GM18873 (cell line): ENCODE measurements around the gene TRPV5.
"Not testable (repeated sequence)": the region's sequence is repeated elsewhere in the genome, so short reads cannot be mapped to it uniquely, and the experiment has no call there.

ENCODE experiments used
- ATAC-seq: cut with Tn5 transposase; IDR thresholded peaks from one replicate; pipeline ENCODE4 v1.9.1; 2021; ENCODE audit warnings: mild to moderate bottlenecking, moderate library complexity, moderate number of reproducible peaks; ENCODE audit not compliant: unreplicated experiment, low FRiP score

Gene TRPV5

DNA sequence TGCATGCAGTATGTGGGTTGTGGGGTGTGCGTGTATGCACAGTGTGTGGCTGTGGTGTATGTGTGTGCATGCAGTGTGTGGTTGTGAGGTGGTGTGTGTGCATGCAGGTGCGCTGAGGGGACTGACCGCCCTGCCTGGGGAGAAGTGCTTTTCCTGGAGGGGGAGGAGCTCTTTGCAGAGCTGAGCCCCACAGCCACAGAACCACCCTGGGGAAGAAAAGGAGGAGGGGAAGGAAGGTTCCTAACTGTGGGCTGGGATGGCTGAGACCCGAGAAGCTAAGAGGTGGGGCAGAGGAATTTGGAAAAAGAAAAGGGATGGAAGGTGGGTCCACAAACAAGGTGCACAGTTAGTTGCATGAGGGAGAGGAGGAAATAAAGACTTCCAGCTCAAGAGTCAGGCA lies at the start of gene TRPV5:
TRPV5 (minus strand) TSS at position 123 of the 400 bp plus-strand sequence. CDS start 287 bp downstream, outside the sequence.
- ATAC-seq, result no peak

DNA sequence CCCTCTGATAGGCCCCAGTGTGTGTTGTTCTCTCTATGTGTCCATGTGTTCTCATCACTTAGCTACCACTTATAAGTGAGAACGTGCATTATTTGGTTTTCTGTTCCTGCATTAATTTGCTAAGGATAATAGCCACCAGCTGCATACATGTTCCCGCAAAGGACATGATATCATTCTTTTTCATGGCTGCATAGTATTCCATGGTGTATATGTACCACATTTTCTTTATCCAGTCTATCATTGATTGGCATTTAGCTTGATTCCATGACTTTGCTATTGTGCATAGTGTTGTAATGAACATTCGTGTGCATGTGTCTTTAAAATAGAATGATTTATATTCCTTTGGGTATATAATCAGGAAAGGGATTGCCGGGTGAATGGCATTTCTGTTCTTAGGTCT lies 44.9 kb upstream of the TRPV5 start:
- not testable (repeated sequence) for ATAC-seq

DNA sequence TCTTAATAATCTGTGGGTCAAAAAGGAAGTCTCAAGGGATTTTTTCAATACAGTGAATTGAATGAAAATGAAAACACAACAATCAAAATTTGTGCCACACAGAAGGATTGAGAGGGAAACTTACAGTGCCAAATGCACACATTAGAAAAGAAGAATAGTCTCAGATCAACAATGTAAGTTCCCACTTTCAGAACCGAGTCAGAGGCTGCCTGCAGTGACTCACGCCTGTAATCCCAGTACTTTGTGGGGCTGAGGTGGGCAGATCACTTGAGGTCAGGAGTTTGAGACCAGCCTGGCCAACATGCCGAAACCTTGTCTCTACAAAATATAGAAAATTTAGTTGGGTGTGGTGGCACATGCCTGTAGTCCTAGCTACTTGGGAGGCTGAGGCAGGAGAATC lies 41.1 kb upstream of the TRPV5 start:
- no peak for ATAC-seq

DNA sequence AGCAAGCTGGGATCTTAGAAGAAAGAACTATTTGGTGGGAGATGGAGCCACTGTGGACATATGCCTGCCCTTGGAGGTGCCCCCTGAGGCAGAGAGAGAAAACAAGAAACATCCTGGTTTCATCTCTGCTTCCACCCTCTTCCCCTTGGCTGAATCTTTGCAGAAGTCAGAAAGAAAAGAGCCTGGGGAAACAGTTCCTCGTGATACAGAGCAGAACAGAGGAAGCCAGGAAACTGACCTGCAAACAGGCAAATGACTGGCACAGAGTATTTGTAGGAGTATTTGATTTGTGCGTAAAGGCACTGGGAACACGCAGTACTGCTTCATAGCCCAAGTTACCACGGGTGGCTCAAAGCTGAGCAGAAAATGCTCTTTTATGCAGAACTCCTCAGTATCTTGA lies 35.6 kb upstream of the TRPV5 start:
- ATAC-seq, result no peak

DNA sequence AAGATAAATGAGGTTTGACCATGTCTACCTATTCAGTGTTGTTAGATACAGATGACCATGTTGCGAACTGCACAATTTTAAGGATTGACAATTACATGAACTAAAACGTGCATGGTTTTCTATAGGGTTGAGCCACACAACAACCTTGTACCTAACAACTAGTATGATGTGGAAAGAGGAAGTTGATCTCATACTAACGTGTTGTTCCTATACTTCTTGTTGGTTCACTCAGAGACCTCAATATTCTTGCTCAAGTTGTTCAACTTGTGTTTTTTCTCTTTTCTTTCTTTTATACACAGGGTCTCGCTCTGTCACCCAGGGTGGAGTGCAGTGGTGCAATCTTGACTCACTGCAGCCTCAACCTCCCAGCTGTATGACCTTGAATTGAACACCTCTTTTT lies 34.7 kb upstream of the TRPV5 start:
- no peak for ATAC-seq

DNA sequence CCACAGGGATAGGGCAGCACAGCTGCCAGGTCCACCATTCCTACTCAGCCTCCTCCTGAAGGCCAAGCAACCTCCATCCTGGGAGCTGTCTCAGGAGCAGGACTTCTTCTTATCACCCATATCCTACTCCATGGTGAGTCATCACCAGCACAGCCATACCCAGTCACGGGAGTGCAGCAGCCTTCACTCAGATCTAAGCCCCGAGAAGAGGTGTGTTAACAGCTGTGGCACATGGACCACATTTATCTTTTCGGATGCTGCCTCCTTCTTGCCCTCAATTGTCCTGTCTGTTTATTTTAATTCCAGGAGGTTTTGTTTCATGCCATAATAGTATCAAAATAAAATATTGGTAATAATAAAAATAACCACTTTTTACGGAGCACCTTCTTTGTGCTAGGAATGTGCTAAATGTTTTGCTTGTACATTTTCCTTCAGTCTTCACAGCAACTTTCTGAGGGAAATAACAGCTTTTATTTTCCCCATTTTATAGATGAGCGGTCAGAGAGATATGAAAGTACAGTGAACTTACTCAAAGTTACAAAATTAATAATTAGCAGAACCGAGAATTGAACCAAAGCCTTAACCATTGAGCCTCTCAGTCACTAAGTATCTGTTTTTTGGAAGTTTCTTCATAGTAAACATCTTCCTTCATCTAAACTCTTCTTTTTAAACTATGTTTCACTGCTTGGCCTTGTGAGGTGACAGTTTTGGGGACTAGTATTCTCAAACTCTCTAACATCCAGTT lies 31.1 kb upstream of the TRPV5 start:
- no peak for ATAC-seq

DNA sequence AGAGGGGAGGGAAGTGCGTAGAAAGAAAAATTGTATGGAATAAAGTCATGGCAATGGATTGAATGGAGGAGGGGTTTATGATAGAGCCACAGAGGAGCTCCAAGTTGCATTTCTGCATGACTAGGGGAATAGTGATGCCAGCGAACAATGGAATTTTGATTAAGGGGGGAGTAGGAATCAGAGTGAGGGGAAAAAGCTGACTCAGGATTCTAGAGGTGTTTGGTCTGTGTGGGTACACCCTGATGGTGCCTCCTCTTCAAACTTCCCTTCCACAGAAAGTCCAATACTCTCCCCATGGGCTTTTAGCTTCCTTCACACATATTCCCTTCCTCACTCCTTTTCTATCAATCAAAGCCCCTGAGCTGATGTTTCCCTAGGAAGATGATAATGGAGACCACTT lies 30.4 kb upstream of the TRPV5 start:
- no peak for ATAC-seq

DNA sequence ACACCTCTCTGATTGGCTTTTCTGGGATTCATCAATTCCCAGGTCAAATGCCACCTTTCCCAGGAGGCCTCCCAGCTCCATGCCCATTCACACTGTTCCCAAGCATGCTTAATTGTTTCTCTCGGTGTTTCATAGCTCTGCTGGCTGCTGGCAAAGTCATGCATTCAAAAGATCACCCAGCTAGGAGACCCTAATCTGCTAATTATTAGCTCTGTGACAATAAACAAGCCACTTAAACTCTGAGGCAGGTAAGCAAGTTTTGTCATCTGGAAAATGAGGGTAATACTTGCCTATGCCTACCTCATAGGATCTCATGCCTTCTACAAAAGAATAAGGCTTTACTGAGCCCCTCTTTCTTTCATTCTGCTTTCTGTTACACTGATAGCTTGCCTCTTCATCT lies 29.4 kb upstream of the TRPV5 start:
- no peak for ATAC-seq

DNA sequence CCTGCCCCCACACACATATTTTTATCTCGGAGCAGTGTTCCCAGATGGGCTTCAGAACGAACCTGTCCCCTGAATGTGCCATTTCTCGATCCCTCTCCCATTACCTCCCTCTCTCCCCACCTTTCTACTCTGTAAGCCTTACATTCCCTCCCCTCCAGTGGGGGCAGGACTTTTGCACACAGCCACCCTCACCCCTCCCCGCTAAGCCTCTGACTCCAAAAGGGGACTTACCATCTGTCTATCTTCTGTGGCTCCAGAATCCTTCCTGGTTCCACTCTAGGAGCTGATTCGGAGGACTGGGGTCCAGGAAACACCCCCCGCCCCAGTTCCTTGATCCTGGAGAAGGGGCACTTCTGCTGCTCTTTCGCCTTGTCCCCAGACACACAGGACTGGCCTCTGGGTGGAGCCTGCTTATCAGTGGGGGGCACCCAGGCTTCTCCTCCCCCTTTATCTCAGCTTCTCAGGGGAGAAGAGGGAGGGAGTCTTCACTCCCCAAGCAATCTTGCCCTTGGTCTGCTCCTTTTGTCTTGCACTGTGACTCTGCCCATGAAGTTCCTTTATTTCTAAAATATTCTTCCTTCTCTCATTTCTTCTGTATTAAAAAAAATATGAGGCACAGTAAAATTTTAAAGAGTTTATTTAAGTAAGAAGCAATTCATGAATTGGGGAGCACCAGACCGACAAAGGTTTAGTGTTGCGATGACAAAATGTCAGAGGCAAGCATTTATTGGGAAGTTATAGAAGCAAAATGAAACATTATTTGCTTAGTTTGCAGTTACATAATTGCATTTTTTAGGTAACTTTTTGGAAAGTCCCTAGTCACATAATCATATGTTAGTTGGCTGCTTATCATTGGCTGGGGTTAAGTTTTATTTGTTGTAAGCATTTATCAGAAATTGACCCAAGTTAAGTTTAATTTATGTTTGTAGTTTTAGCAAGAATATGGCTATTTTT lies 28.7 kb upstream of the TRPV5 start, which contains the start of gene KEL:
KEL (minus strand) TSS at position 391 of the 954 bp plus-strand sequence; CDS start at position 234, 157 bp downstream.
- no peak for ATAC-seq

DNA sequence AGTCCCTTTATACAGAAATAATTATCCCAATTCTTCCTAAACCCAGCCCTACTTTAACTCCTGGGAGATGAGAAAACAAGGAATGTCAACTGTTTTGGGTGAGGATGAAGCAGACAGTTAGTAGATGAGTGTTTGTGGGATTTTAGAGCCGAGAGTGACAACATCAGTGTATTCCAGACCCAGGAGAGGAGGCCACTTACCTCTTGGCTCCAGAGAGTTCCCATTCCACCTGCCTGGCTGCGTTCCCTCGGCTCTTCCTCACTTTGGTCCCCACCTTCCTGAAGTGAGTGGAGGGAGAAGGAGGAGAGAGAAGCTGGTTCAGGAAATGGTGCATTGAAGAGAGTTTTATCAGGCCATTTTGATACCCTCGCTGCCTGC lies 28.0 kb upstream of the TRPV5 start:
- ATAC-seq, result no peak

DNA sequence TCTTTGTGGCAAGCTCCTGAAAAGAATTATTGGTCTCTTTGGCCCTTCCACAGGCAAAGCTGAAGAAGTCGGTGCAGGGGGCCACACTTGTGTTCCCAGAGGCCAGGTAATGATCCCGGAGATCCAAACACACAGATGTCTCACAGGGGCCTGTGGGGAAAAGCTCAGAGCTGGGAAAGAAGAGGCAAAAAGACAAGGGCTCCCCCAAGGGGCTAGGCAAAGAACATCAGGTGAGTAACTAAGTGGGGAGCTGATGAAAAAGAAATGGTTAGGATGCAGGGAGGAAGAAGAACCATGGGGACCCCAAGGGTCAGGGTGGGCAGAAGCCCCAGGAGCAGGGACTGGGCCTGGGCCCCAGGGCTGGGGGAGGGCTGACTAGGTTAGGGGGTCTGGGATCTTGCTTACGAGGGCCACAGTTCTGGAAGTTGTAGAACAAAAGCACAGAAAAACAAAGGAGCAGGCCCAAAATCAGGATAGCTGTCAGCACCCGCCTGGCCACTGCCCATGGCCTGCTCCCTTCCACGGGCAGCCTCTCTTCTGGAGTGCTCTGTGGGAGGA lies 27.5 kb upstream of the TRPV5 start:
- no peak for ATAC-seq

DNA sequence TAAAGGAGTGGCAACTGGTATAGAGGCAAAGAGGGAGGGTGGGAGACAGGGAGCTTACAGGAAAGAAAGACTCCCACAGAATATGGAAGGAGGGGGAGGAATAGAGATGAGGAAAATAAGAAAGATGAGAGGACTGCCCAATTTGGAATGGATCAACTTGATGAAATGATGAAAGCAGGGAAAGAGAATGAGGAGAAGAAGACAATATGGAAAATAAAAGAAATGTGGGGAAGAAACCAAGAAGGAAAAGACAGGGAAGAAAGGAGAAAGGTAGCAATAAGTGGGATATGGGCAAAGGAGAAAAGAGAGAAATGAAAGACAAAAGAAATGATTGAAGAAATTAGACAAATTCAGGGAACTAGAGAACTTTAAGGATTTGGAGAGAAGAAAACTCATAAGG lies 25.7 kb upstream of the TRPV5 start:
- ATAC-seq, result no peak

DNA sequence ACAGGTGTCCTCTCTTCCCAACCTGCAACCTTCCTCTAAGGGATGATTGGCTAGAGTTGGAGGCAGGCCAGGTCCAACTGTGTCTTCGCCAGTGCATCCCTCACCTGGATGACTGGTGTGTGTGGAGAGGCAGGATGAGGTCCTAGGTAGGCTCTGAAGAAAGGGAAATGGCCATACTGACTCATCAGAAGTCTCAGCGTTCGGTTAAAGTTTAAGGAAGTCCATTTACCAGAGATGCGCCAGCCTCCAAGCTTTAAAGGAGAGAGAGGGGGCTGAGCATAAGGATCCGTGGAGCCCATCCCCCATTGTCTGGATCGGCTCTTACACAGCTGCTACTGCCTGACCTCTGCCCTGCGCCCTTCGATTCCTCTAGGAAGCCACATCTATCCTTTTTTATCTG lies 24.2 kb upstream of the TRPV5 start:
- ATAC-seq, result no peak

DNA sequence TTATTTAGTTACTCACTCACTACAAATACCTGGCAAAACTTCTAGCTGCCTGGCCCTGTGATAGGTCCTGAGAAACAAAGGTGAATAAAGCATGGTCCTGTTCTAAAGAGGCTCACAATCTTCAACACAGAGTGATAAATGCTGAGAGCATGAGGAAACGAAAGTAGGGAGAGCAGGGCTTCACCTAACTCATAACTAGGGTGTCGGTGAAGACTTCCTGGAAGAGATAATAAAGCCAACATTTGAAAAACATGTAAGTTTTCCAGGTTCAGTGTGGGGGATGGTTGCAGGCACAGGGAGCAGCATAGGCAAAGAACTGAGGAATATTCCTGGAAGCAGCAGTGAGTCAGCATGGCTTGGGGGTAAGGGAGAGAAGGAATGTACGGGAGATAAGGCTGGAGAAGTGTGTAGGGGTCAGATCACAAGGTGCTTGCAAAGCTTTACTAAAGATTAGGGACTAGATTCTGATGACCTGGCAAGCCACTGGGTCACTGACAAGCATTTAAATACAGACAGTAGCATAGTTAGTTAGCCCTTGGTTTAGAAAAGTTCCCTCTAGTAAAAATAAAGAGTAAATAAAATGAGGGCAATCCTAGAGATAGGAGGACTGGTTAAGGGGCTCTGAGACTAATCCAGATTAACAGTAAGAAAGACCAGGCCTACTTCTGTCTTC lies 23.5 kb upstream of the TRPV5 start:
- no peak for ATAC-seq

DNA sequence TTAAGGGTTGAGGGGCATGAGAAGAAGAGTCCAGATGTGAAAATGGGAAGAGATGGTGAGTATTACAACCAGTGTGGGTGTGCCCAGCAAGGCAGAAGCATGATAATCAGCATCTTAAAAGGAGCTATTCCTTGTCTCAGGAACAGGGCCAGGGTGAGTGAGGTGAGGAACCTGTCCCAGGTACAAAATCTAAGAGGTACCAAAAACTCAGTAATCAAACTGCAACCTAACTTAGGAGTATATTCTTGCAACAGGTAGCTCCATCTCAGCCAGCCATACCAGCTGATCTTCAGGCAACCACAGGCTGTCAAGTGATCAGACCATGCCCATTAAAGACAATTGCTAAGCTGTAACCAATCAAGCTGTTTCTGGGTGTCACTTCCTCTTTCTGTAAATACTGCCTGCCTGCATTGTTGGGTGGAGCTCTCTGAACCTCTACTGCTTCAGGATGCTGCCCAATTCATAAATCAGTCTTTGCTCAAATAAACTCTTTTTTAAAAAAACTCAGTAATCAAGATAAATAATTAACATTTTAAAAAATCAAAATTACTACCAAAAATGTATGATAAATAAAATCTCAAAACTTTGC lies 21.2 kb upstream of the TRPV5 start:
- no peak for ATAC-seq

DNA sequence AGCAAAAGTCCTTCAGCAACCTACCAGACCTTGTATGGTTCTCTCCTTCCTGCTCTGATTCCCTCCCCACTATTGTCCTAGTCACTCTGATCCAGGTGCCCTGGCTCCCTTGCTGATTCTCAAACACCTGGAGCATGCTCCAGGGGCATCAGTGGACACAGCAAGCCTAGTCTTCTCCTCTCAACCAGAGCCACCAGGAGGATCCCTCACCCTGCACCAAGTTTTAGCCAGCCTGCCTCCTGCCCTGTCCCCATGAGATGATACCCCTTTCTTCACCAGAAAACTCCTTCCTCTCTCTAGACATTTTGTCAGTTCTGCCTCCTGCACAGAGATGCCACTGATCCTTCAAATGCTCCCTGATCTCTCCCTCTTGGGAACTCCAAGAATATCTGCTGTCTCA lies 16.7 kb upstream of the TRPV5 start:
- no peak for ATAC-seq

DNA sequence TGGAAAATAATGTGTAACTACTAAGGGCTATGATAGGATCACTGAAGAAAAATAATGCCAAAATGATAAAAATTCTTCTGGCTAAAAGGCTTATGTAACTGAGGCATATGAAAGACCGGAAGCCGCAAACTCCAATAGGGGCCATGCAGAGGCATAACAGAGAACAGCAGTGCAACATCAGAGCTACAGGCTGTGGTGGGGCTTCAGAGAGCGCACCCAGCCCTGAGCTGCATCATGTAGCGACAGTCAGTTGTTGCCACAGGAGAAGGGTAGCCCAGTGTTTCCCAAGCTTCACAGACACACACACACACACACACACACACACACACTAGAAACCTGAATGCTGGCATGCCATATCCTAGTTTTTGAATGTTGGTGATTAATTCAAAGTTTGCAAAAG lies 15.1 kb upstream of the TRPV5 start:
- no peak for ATAC-seq

DNA sequence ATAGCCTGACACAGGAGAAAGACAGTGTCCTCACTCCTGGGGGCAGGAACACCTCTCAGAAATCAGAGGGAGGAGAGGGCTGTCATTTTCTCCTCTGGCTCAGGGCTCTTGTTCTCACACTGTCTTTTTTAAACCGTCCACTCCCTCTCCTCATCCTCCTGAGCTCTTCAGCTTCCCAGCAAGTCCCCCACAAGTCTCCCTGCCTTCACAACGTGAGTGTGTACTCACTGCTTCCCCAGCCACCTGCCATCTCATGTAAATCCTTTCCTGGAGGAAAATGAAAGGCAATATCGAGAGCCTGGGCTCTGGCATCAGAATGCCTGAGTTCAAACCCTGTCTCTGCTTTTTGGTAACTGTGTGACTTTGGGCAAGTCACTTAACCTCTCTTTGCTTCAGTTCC lies 11.5 kb upstream of the TRPV5 start:
- no peak for ATAC-seq

DNA sequence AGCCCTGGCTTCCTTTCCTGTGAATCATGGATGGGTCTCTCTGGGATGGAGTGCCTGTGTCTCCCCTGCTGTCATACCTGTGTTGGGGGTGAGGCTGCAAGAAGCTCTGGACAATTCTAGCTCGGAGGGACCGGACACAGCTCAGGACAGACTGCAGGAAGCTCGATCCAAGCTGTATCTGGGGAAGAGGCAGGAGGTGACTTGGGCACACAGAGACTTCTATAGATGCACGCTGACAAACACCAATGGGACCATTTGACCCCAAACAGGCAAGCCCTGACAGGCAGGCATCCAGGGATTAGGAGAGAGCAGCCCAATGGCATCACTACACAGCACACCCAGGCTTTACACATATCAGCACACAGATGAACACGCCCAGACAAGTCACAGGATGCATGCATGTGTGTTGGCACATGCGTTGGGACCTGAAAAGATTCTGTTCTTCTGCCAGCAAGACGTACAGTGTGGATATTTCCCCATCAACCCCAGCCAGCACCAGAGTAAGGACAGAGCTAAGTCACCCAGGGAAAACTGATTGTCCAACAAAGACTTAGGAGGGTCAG lies 10.2 kb upstream of the TRPV5 start:
- ATAC-seq, result no peak

DNA sequence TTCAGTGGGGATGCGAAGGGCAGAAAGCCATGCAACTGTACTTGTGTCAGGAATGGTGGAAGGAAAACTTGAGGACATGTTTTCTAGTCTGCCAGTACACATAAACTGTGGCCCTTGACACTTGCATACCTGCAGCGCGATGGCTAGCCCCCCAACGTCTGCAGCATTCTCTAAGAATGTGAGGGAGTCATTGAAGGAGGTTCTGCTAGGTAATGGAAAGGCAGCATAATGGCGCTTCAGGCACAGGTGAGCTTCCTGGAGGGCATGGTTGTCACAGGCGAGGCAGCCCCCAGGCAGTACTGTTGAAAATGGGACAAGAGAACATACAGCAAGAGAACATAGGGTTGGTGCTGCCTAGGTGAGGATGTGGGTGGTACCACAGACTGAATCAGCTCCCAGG lies 9.2 kb upstream of the TRPV5 start:
- no peak for ATAC-seq
